Breast epithelium (tissue), 4 donors: ENCODE measurements around the gene TIGD4. TPM values are rescaled to one million over a fixed set of nuclear protein-coding genes. Genes with fewer than 3 reads are reported as not detected.

ENCODE experiments used
- DNase-seq, 2 donors: peaks; one replicate each; pipeline ENCODE4 v3.0.0-alpha.2; 2019; ENCODE audit warnings: low spot score in 2 of 2
- H3K27ac ChIP-seq, 2 donors: fragments of 200-600 bp; sonication (generic) in 1 of 2; one replicate each; pipeline ENCODE4 v1.5.1; 2016 to 2019; ENCODE audit warnings: mild to moderate bottlenecking in 1 of 2
- H3K27me3 ChIP-seq, 2 donors: fragments of 200-600 bp; sonication (generic) in 1 of 2; one replicate each; pipeline versions ENCODE4 v1.5.1 to v1.6.0; 2017 to 2019; ENCODE audit warnings: control low read depth in 1 of 2, mild to moderate bottlenecking in 1 of 2
- H3K36me3 ChIP-seq: fragments of 200-600 bp; one replicate; pipeline ENCODE4 v1.5.1; 2019
- H3K4me1 ChIP-seq, 2 donors: fragments of 200-600 bp; sonication (generic); one replicate each; pipeline ENCODE4 v1.5.1; 2016 to 2019; ENCODE audit warnings: control low read depth in 1 of 2
- H3K4me3 ChIP-seq, 3 donors: fragments of 200-600 bp; sonication (generic); 1 replicate in 2 of 3; 2 replicates in 1 of 3; pipeline ENCODE4 v1.5.1; 2016 to 2019; ENCODE audit warnings: mild to moderate bottlenecking in 3 of 3, moderate library complexity in 2 of 3
- H3K9me3 ChIP-seq, 2 donors: fragments of 200-600 bp; sonication (generic) in 1 of 2; one replicate each; pipeline ENCODE4 v1.5.1; 2016 to 2019; ENCODE audit warnings: control low read depth in 1 of 2
- POLR2A ChIP-seq: fragments of 450-650 bp; IDR thresholded peaks from one replicate; pipeline ENCODE4 v1.6.1; 2016; ENCODE audit warnings: antibody characterized with exemption, mild to moderate bottlenecking, moderate library complexity
- POLR2AphosphoS5 ChIP-seq, 3 donors: sonication (generic); formaldehyde crosslinking; IDR thresholded peaks; one replicate each; pipeline ENCODE4 v1.6.1; 2017; ENCODE audit warnings: antibody characterized with exemption in 3 of 3
- intact Hi-C: fragments of 100-400 bp; cut with DNase I; formaldehyde crosslinking; loops from one replicate; pipeline ENCODE4 v1.15.1; 2023; ENCODE audit warnings: low total_unique reads
- total RNA-seq, 3 donors: library from RNA; depleted of rRNA; stranded (reverse); fragments of >200 nt; gene quantifications; one replicate each; pipeline ENCODE4 v1.1.0, GENCODE V29; 2016
- TF ChIP-seq, protein P1 (sequence below), 3 donors: fragments of 450-650 bp; IDR thresholded peaks; one replicate each; pipeline ENCODE4 v1.5.1; 2016 to 2017; ENCODE audit warnings: antibody characterized with exemption in 3 of 3, mild to moderate bottlenecking in 3 of 3, moderate library complexity in 3 of 3

TIGD4 gene
- total RNA-seq: 1 to 10 TPM in 1 of 3 donors, under 1 TPM in 2; 0.16 to 1.6 (median 0.66) TPM

DNA sequence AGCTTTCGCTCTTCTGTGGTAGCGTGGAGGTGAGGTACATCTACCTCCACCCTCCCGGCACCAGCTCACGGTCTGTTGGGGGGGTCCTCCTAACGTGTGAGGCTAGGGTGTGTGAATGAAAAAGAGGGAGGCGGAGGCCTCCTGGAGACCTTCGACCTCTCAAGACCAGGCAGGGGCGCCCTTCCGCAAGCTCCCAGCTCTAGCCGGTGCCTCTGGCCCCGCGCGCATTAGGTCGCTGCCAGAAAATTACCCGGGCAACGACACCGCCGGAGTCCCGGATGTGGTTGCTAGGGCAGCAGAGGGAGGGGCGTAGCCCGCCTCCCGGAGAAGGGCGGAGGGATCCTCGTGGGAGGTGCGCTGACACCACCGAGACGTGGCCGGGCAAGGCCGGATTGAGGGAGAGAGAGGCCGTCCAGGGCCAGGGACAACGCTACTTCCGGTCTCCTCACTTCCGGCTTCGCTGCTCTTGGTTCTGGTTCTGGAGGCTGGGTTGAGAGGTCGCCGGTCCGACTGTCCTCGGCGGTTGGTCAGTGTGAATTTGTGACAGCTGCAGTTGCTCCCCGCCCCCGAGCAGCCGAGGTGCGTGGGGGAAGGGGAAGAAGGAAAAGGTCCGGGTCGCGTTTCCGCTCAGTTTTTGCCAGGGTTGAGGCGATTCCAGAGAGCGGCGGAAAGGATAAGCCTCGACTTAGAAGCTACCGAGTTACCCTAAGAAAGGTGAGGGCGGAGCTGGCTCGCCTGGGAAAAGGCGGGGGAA, at the start of gene TIGD4, which contains the start of gene ARFIP1:
TSS of gene TIGD4 (minus strand) at position 218 of the 754 bp plus-strand sequence. CDS start 8,726 bp downstream, outside the sequence.
TSS of gene ARFIP1 (plus strand) at position 442 of the 754 bp plus-strand sequence. CDS start 49,680 bp downstream, outside the sequence.
- TF ChIP-seq POLR2AphosphoS5 (IDR thresholded peaks at IDR 0.05) (peak; percentile 72 to 88 (median 86)), POLR2A (no peak)
- TF ChIP-seq, protein P1, sequence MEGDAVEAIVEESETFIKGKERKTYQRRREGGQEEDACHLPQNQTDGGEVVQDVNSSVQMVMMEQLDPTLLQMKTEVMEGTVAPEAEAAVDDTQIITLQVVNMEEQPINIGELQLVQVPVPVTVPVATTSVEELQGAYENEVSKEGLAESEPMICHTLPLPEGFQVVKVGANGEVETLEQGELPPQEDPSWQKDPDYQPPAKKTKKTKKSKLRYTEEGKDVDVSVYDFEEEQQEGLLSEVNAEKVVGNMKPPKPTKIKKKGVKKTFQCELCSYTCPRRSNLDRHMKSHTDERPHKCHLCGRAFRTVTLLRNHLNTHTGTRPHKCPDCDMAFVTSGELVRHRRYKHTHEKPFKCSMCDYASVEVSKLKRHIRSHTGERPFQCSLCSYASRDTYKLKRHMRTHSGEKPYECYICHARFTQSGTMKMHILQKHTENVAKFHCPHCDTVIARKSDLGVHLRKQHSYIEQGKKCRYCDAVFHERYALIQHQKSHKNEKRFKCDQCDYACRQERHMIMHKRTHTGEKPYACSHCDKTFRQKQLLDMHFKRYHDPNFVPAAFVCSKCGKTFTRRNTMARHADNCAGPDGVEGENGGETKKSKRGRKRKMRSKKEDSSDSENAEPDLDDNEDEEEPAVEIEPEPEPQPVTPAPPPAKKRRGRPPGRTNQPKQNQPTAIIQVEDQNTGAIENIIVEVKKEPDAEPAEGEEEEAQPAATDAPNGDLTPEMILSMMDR (IDR thresholded peaks at IDR 0.05): peak in 2 of 3 donors; percentile 7 to 14
- H3K36me3 ChIP-seq: no peaks in the 10 kb centered on the region
- H3K4me3 ChIP-seq: peak within 1 kb of the TSS; percentile 85 to 89 (median 88)
- intact Hi-C loops: no loop called here
- H3K9me3 ChIP-seq: no peaks in the 10 kb centered on the region
- peaks cover 0 to 6% of the 10 kb centered on the region in 2 donors for H3K4me1 ChIP-seq
- peak; percentile 97 for DNase-seq
- peak within 1 kb of the TSS; percentile 96 for H3K27ac ChIP-seq
- H3K27me3 ChIP-seq: no peaks in the 10 kb centered on the region

DNA sequence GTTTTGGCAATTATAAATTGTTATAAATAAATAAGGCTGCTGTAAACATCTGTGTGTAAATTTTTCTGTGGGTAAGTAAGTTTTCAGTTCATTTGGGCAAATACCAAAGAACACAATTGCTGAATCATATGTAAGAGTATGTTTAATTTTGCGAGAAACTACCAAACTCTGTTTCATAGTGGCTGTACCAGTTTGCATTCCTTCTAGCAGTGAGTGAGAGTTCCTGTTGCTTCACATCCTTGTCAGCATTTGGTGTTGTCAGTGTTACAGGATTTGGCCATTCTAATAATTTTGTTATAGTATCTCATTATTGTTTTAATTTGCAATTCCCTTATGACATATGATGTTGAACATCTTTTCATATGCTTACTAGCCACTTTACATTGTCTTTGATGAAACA, 48.6 kb upstream of the TIGD4 start:
- Histone ChIP-seq H3K9me3 (peaks cover 4 to 14% of the 10 kb centered on the region in 2 donors), H3K27ac (no peak overlapping the region), H3K4me3 (no peak overlapping the region), H3K27me3 (no peaks in the 10 kb centered on the region), H3K4me1 (no peaks in the 10 kb centered on the region), H3K36me3 (no peaks in the 10 kb centered on the region)
- TF ChIP-seq POLR2A (no peak), POLR2AphosphoS5 (IDR thresholded peaks at IDR 0.05) (no peak)
- TF ChIP-seq, protein P1 (IDR thresholded peaks at IDR 0.05): no peak
- intact Hi-C loops: no loop called here
- DNase-seq: no peak

DNA sequence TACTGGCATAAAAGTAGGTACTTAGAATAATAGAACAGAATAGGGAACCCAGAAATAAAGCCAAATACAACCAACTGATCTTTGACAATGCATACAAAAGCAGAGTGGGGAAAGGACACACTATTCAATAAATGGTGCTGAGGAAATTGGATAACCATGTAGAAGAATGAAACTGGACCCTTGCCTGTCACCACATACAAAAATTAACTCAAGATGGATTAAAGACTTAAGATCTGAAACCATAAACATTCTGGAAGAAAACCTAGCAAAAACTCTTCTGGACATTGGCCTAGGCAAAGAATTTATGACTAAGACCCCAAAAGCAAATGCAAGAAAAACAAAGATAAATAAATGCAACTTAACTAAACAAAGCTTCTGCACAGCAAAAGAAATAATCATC, 45.8 kb upstream of the TIGD4 start:
- intact Hi-C loops: no loop called here
- Histone ChIP-seq H3K9me3 (peaks cover 4 to 14% of the 10 kb centered on the region in 2 donors), H3K4me1 (no peaks in the 10 kb centered on the region), H3K27ac (no peak overlapping the region), H3K36me3 (no peaks in the 10 kb centered on the region), H3K27me3 (no peaks in the 10 kb centered on the region), H3K4me3 (no peak overlapping the region)
- TF ChIP-seq POLR2AphosphoS5 (IDR thresholded peaks at IDR 0.05): no peak
- TF ChIP-seq, protein P1 (IDR thresholded peaks at IDR 0.05): no peak
- TF ChIP-seq POLR2A: no peak
- no peak for DNase-seq

DNA sequence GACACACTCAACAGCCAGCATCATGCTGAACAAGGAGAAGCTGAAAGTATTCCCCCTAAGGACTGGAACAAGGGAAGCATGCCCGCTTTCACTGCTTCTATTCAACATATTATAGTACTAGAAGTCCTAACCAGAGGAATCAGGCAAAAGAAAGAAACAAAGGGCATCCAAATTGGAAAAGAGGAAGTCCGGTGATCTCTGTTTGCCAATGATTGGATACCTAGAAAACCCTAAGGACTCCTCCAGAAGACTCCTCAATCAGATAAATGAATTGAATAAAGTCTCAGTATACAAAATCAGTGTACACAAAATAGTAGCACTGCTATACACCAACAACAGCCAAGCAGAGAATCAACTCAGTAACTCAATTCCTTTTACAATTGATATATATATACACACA, 45.0 kb upstream of the TIGD4 start:
- no peak overlapping the region for H3K4me3 ChIP-seq
- DNase-seq: no peak
- no peaks in the 10 kb centered on the region for H3K27me3 ChIP-seq
- intact Hi-C loops: no loop called here
- TF ChIP-seq POLR2AphosphoS5 (IDR thresholded peaks at IDR 0.05) (no peak), POLR2A (no peak)
- TF ChIP-seq, protein P1 (IDR thresholded peaks at IDR 0.05): no peak
- H3K27ac ChIP-seq: no peak overlapping the region
- H3K4me1 ChIP-seq: no peaks in the 10 kb centered on the region
- peaks cover 4 to 14% of the 10 kb centered on the region in 2 donors for H3K9me3 ChIP-seq
- H3K36me3 ChIP-seq: no peaks in the 10 kb centered on the region

DNA sequence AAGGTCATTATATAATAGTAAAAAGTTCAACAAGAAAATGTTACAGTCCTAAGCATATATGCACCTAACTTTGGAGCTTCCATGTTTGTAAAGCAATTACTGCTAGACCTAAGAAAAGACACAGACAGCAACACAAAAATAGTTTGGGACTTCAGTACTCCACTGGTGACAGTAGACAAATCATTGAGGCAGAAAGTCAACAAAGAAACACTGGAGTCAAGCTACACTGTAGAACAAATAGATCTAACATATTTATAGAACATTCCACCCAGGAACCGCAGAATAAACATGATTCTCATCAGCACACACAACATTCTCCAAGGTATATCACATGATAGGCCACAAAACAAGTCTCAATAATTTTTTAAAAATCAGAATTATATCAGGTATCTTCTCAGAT, 42.8 kb upstream of the TIGD4 start:
- intact Hi-C loops: no loop called here
- no peaks in the 10 kb centered on the region for H3K36me3 ChIP-seq
- no peak for TF ChIP-seq POLR2A
- TF ChIP-seq, protein P1 (IDR thresholded peaks at IDR 0.05): no peak
- H3K27me3 ChIP-seq: no peaks in the 10 kb centered on the region
- H3K27ac ChIP-seq: no peak overlapping the region
- no peak overlapping the region for H3K4me3 ChIP-seq
- no peak for DNase-seq
- H3K9me3 ChIP-seq: peaks cover 0 to 6% of the 10 kb centered on the region in 2 donors
- no peaks in the 10 kb centered on the region for H3K4me1 ChIP-seq
